ENCODE data around the gene POLR2F. TPM values are rescaled to one million over a fixed set of nuclear protein-coding genes. Genes with fewer than 3 reads are reported as not detected.

The POLR2F gene
- total RNA-seq, 4 donors from 2014 or later = 31.5 to 63.8 (median 43.3) TPM

- Histone ChIP-seq H3K27ac (no peak overlapping the region), H3K27me3 (no peaks in the 10 kb centered on the region), H3K4me1 (no peaks in the 10 kb centered on the region), H3K4me3 (no peak overlapping the region), H3K36me3 (no peaks in the 10 kb centered on the region), H3K9me3 (no peaks in the 10 kb centered on the region)
- intact Hi-C loops (cut with DNase I; ENCODE audit: low total_unique reads) = no loop called here
- DNase-seq = no peak
- TF ChIP-seq CTCF (IDR thresholded peaks at IDR 0.05) = no peak
Measured at GRCh38 chr22:37981282-37982011, 27.9 kb downstream of the POLR2F start.

- no peak overlapping the region for H3K4me3 ChIP-seq
- H3K4me1 ChIP-seq = no peaks in the 10 kb centered on the region
- no peak overlapping the region for H3K27ac ChIP-seq
- no peak for TF ChIP-seq POLR2A (IDR thresholded peaks at IDR 0.05)
- no peak for TF ChIP-seq CTCF (IDR thresholded peaks at IDR 0.05)
- no peak for DNase-seq
- H3K36me3 ChIP-seq = no peaks in the 10 kb centered on the region
- no peaks in the 10 kb centered on the region for H3K9me3 ChIP-seq
- intact Hi-C loops (cut with DNase I; ENCODE audit: low total_unique reads) = no loop called here
- no peaks in the 10 kb centered on the region for H3K27me3 ChIP-seq
Measured at GRCh38 chr22:37982151-37982785, 28.8 kb downstream of the POLR2F start.

GRCh38 chr22:37982938-37983859, 29.7 kb downstream of the POLR2F start:
- TF ChIP-seq CTCF (IDR thresholded peaks at IDR 0.05) (no peak), POLR2A (IDR thresholded peaks at IDR 0.05) (no peak)
- intact Hi-C loops (cut with DNase I; ENCODE audit: low total_unique reads) = no loop called here
- Histone ChIP-seq H3K36me3 (no peaks in the 10 kb centered on the region), H3K9me3 (no peaks in the 10 kb centered on the region), H3K4me1 (no peaks in the 10 kb centered on the region), H3K27ac (no peak overlapping the region), H3K4me3 (no peak overlapping the region), H3K27me3 (no peaks in the 10 kb centered on the region)
- no peak for DNase-seq

- Histone ChIP-seq H3K4me1 (no peaks in the 10 kb centered on the region), H3K36me3 (no peaks in the 10 kb centered on the region), H3K27me3 (no peaks in the 10 kb centered on the region), H3K27ac (no peak within 1 kb of the TSS), H3K9me3 (no peaks in the 10 kb centered on the region), H3K4me3 (no peak within 1 kb of the TSS)
- TF ChIP-seq POLR2A (IDR thresholded peaks at IDR 0.05) (no peak), CTCF (IDR thresholded peaks at IDR 0.05) (no peak)
- intact Hi-C loops (cut with DNase I; ENCODE audit: low total_unique reads) = no loop called here
- DNase-seq = no peak
Measured at GRCh38 chr22:37983860-37984791, 30.6 kb downstream of the POLR2F start, which contains the start of gene SOX10. Gene SOX10, minus strand, starts transcription at chr22:37984555. Its CDS starts 771 bp downstream, at chr22:37983784.
